BLaER1 (cell line): ENCODE measurements around the gene FNDC5.

Source experiments
- H3K27ac ChIP-seq: shearing (Covaris generic); formaldehyde crosslinking; 2 replicates; pipeline ENCODE4 v1.8.1; 2022
- H3K27me3 ChIP-seq: shearing (Covaris generic); formaldehyde crosslinking; 2 replicates; pipeline ENCODE4 v1.8.1; 2022
- H3K36me3 ChIP-seq: shearing (Covaris generic); formaldehyde crosslinking; 2 replicates; pipeline ENCODE4 v1.8.1; 2022
- H3K4me1 ChIP-seq: shearing (Covaris generic); formaldehyde crosslinking; 2 replicates; pipeline ENCODE4 v1.8.1; 2022
- H3K4me2 ChIP-seq: shearing (Covaris generic); formaldehyde crosslinking; 2 replicates; pipeline ENCODE4 v1.8.1; 2022
- H3K4me3 ChIP-seq: shearing (Covaris generic); formaldehyde crosslinking; 2 replicates; pipeline ENCODE4 v1.8.1; 2022
- H3K9ac ChIP-seq: shearing (Covaris generic); formaldehyde crosslinking; 2 replicates; pipeline ENCODE4 v1.8.1; 2022
- H3K9me3 ChIP-seq: shearing (Covaris generic); formaldehyde crosslinking; 2 replicates; pipeline ENCODE4 v1.8.1; 2022
- H4K20me1 ChIP-seq: shearing (Covaris generic); formaldehyde crosslinking; 2 replicates; pipeline ENCODE4 v1.8.1; 2022
- Cebpa-rat ChIP-seq: shearing (Covaris generic); IDR thresholded peaks from 2 replicates; pipeline ENCODE4 v1.8.1; 2022

The FNDC5 gene

DNA sequence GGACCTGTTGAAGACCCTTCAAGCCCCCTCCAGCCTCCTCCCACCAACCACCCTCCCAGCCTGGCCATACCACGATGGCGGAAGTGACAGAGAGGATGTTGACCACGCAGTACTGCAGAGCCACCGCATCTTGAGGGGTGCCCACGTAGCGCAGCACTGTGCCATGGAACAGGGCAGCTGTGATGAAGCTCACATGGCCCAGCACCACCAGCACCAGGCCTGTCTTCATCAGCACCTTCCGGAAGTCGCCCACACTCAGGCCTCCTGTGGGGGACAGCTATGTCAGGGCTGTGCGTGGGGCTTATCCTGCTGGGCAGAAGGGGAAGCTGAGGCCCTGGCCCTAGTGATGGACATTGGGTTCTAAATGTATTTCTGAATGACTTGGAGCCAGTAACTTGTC lies 27.3 kb upstream of the FNDC5 start:
- no peak for TF ChIP-seq Cebpa-rat
- H3K4me1 ChIP-seq = peaks cover 26% of the 10 kb centered on the region
- H3K4me3 ChIP-seq = no peak overlapping the region
- no peaks in the 10 kb centered on the region; the same call in 1 of the 2 replicates for H3K9me3 ChIP-seq
- H3K36me3 ChIP-seq = peaks cover 15% of the 10 kb centered on the region
- no peak overlapping the region for H3K27ac ChIP-seq
- no peak overlapping the region for H3K4me2 ChIP-seq
- H4K20me1 ChIP-seq = peaks cover 8% of the 10 kb centered on the region; the same call in 1 of the 2 replicates
- H3K9ac ChIP-seq = no peak overlapping the region
- H3K27me3 ChIP-seq = peaks cover 14% of the 10 kb centered on the region

DNA sequence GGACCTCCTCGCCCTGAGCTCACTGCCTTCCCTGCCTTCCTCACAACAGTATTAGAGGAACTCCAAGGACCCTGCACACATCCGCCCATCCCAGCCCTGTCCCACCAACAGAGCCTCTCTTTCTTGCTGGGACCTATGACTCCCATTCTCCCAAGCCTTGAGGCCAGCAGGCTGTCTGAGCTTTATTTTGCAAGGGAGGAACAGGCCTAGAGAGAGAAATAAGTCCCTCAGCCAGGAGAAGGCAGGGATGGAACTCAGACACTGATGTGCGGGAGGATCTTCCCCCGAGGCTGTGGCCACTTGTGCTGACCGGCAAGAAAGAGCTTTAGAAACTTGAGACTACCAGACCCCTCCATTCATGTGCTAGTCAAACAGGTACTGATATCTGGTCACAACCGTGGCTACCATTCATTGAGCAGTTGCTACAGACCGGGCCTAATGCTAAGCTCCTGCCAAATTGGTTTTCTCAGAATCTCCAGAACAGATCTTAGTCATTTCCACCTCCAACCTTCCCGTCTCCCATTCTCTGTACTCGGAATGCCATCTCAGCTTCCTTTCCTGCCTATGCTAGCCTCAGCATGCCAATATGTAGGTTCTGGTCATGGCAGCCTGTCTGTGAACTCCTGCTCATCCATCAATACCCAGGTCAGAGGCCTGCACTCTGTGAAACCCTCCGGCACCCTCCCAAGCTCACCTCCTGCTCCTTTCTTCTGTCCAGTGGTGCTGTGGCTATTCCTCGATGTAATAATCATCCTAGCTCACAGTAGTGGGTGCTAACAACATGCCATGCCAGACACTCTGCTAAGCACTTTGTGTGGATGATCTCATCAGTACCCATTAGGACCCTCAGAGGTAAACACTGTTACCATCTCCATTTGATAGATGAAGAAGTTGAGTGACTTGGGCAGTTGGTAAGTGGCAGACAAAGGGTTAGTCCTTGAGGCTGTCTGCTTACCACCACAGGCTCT lies 26.7 kb upstream of the FNDC5 start:
- Histone ChIP-seq H3K9me3 (no peaks in the 10 kb centered on the region; the same call in 1 of the 2 replicates), H3K4me3 (no peak overlapping the region), H3K27me3 (peaks cover 21% of the 10 kb centered on the region), H3K4me1 (peaks cover 33% of the 10 kb centered on the region), H4K20me1 (peaks cover 9% of the 10 kb centered on the region; the same call in 1 of the 2 replicates), H3K4me2 (no peak overlapping the region), H3K27ac (no peak overlapping the region), H3K9ac (no peak overlapping the region), H3K36me3 (peaks cover 15% of the 10 kb centered on the region)
- no peak for TF ChIP-seq Cebpa-rat

DNA sequence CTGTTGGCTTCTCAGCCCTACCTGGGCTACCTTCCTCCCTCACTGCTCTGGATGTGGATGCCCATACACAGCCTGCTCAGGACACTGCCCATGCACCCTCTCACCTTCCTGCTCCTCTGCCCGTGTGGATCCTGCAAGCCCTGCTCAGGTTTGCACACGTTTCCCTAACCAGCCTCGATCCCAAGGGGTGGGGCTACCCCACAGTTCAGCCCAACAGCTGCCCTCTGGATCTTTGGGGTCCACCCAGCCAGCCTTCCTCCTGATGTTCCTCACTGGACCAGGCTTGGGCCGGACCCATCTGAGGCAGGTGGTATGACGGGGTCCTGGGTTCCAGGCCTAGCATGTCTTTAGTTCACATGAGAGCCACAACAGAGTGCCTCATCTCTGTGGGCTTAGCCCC lies 25.7 kb upstream of the FNDC5 start:
- Histone ChIP-seq H3K4me2 (no peak overlapping the region), H3K4me1 (peaks cover 36% of the 10 kb centered on the region), H3K9me3 (no peaks in the 10 kb centered on the region; the same call in 1 of the 2 replicates), H3K4me3 (no peak overlapping the region), H3K27me3 (peaks cover 30% of the 10 kb centered on the region), H3K9ac (no peak overlapping the region), H4K20me1 (peaks cover 13% of the 10 kb centered on the region; the same call in 1 of the 2 replicates), H3K27ac (no peak overlapping the region), H3K36me3 (peaks cover 15% of the 10 kb centered on the region)
- TF ChIP-seq Cebpa-rat = no peak

DNA sequence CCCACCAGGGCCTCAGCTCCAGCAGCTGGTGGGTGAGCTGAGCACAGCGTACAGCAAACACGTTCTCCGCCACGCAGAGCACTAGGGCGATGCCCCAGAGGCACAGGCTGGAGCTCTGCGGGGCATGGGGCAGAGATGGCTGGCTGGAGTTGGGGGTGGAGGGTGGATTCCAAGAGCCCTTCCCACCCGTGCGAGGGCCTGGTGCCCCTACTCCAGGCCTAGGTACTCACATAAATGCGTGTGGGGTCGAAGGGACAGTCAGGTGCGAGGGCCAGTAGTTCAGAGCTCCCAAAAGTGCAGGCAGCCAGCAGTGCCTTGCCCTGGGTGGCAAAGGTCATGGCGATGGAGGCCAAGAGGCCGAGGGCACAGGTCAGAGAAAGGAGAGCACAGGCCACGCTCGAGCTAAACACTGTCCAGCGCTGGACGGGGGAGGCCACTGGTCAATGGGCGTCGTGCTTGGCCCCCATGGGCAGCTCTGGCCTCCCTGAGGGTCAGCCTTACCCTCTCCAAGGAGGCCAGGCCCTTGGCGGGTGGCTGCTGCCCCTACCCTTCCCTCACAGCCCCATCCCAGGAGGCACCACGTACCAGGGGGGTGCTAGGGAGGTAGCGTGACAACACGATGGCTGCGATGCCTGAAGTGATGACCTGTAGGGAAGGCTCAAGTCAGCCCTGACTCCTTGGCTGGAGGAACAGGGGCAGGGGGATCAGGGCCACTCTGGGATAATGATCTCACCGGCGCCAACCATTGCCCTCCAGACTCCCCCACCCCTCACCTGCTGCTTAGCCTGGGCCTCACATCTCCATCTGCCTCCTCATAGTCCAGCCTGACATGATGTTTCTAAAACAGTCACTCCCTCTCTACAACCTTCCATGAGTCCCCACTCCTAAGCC lies 24.9 kb upstream of the FNDC5 start:
- H3K4me3 ChIP-seq = no peak overlapping the region
- no peaks in the 10 kb centered on the region; the same call in 1 of the 2 replicates for H3K9me3 ChIP-seq
- peaks cover 15% of the 10 kb centered on the region for H3K36me3 ChIP-seq
- no peak overlapping the region for H3K9ac ChIP-seq
- peaks cover 32% of the 10 kb centered on the region for H3K4me1 ChIP-seq
- peaks cover 13% of the 10 kb centered on the region; the same call in 1 of the 2 replicates for H4K20me1 ChIP-seq
- H3K27ac ChIP-seq = no peak overlapping the region
- no peak for TF ChIP-seq Cebpa-rat
- peaks cover 32% of the 10 kb centered on the region for H3K27me3 ChIP-seq
- no peak overlapping the region for H3K4me2 ChIP-seq

DNA sequence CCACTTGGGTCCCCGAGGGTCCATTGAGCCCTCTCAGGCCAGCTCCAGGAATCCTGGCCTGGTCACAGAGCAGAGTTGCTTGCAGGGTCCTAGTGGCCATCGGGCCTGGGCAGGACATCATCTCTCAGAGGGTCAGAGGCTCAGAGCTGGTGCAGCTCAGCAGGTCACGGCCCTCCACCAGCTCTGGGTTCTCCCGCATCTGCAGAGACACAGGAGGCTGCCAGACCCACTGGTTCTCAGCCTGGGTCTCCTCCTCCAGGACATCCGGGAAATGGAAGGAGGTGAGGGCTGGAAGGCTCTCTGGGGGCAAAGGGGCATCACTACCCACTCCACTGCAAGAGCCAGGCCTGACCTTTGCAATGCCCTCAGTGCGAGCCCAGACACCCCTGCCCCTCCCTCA lies 24.0 kb upstream of the FNDC5 start:
- peaks cover 32% of the 10 kb centered on the region for H3K27me3 ChIP-seq
- H3K36me3 ChIP-seq = peaks cover 15% of the 10 kb centered on the region
- no peak overlapping the region for H3K4me2 ChIP-seq
- no peak overlapping the region for H3K9ac ChIP-seq
- H3K9me3 ChIP-seq = no peaks in the 10 kb centered on the region; the same call in 1 of the 2 replicates
- peaks cover 23% of the 10 kb centered on the region for H3K4me1 ChIP-seq
- H3K4me3 ChIP-seq = no peak overlapping the region
- H4K20me1 ChIP-seq = peaks cover 13% of the 10 kb centered on the region; the same call in 1 of the 2 replicates
- no peak overlapping the region for H3K27ac ChIP-seq
- no peak for TF ChIP-seq Cebpa-rat

DNA sequence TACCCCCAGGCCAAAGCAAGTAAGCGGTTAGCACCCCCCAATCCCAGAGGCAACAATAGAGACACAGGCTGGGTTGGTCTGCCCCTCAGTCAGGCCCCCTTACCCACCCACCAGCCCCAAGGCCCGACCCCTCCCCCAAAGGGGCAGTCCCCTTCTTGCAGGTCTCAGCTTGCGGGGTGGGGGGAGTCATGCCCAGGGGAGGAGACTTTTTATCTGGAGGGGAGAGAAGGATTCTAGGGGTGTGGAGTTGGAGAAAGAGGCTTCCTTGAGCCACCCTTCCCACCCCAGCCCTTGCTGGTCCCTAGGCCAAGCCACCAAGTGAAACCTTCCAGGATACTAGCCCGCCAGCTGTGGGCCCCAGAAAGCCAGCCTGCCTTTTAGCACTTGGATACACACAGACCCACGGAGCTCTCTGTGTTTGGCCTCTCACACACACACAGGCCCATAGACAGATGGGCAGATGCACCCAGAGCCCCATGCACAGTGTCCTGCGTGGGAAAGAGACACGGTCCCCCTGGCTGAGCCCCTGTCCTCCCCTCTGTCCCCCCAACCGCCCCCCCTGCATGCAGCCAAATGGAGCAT lies 23.4 kb upstream of the FNDC5 start:
- Histone ChIP-seq H3K27me3 (peaks cover 32% of the 10 kb centered on the region), H3K9ac (peak overlapping the region; percentile 34; the same call in 1 of the 2 replicates), H4K20me1 (peaks cover 13% of the 10 kb centered on the region; the same call in 1 of the 2 replicates), H3K4me1 (peaks cover 19% of the 10 kb centered on the region), H3K27ac (no peak overlapping the region), H3K4me3 (peak overlapping the region; percentile 61), H3K36me3 (peaks cover 15% of the 10 kb centered on the region), H3K9me3 (no peaks in the 10 kb centered on the region; the same call in 1 of the 2 replicates), H3K4me2 (peak overlapping the region; percentile 70)
- no peak for TF ChIP-seq Cebpa-rat

DNA sequence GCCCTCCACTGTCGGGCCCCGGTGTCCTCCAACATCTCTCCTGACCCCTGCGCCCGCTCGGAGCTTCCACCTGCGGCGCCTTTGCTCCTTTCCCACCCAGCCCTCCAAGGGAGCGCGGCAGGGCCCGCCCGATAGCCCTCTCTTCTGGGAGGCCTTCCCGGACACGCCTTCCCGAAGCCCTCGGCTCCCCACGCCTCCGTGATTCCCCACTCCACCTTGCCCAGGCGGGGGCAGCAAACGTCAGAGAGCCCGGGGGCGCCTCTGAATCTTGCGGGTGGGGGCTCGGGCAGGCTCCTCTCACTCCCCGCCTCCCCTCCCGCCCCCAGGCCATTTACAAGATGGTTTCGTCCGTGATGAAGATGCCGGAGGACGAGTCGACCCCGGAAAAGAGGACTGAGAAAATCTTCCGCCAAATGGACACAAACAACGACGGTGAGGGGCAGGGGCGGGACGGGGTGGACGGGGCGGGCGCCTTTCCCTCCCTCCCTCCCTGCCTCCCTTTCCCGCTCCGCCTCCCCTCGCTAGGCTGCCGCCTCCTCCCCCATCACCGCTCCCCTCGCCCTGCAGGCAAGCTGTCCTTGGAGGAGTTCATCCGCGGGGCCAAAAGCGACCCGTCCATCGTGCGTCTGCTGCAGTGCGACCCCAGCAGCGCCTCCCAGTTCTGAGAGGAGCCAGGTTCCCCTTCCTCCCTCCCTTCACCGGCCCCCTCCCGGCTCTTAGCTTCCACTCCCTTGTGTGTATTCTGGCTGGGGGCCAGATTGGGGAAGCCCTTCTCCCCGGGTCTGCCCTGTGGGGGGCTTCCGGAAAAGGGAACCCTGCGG lies 22.7 kb upstream of the FNDC5 start:
- H3K9me3 ChIP-seq = no peaks in the 10 kb centered on the region; the same call in 1 of the 2 replicates
- H3K27ac ChIP-seq = no peak overlapping the region
- peaks cover 19% of the 10 kb centered on the region for H3K4me1 ChIP-seq
- peak overlapping the region; percentile 70 for H3K4me2 ChIP-seq
- H3K9ac ChIP-seq = peak overlapping the region; percentile 48; the same call in 1 of the 2 replicates
- peak overlapping the region; percentile 61 for H3K4me3 ChIP-seq
- peaks cover 13% of the 10 kb centered on the region; the same call in 1 of the 2 replicates for H4K20me1 ChIP-seq
- peaks cover 15% of the 10 kb centered on the region for H3K36me3 ChIP-seq
- peaks cover 32% of the 10 kb centered on the region for H3K27me3 ChIP-seq
- TF ChIP-seq Cebpa-rat = no peak

DNA sequence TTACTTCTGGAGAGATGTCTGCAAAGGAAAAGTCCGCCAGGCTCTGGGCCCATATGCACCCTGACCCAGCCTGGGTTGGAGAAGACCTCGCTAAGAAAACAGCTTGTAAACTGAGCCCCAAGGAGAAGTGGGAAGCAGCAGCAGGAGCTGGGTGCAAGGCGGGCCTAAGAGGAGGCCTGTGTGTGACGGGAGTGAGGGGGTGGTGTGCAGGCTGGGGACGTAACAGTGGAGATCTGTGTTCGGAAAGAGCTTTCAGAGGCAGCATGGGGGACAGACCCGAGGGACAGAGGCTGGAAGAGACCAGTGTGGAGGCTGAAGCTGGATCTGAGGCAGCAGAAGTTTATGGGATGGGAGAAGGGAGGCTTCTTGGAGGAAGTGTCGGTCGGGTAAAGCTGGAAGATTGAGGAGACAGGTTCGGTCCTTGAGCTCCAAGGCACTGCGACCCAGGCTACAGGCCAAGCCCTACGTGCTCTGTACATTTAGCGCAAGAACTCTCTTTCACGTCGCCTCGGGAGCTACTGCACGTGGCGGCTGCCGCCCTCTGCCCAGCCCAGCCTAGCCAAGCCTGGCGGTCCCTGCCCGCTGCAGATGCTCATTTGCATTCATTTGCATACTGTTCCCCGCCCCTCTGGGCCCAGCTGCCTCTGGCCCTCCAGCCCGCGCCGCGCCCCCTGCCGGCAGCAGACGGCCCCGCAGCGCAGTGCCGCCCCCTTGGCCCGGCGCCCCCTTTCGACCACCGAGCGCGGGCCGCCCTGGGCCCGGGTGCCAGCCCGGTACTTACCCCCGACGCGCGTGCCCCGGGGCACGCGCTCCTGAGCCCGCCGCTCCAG lies 21.9 kb upstream of the FNDC5 start:
- Histone ChIP-seq H3K4me2 (peak overlapping the region; percentile 70), H3K4me1 (peaks cover 19% of the 10 kb centered on the region), H4K20me1 (peaks cover 13% of the 10 kb centered on the region; the same call in 1 of the 2 replicates), H3K27ac (no peak overlapping the region), H3K4me3 (peak overlapping the region; percentile 61), H3K36me3 (peaks cover 15% of the 10 kb centered on the region), H3K9ac (0 out of 2 replicates have a peak overlapping the region, but pooled peaks have one; percentile 48), H3K27me3 (peaks cover 33% of the 10 kb centered on the region), H3K9me3 (no peaks in the 10 kb centered on the region; the same call in 1 of the 2 replicates)
- no peak for TF ChIP-seq Cebpa-rat
